K562 (cell line): Measurements from ENCODE around the gene CRIP1.

Experiments used
- GTF2E2 ChIP-seq: fragments of 200-800 bp; sonication (Bioruptor generic); IDR thresholded peaks from 2 replicates; pipeline ENCODE4 v1.6.1; 2016; ENCODE audit warnings: missing genetic modification characterization, missing compliant biosample characterization
- RFX5 ChIP-seq: IDR thresholded peaks from 2 replicates; pipeline ENCODE4 v1.6.1; 2011; ENCODE audit warnings: low read depth, mild to moderate bottlenecking, improper control_type of control experiment, low read length
- THAP7 ChIP-seq: fragments of 250-450 bp; sonication (Bioruptor Pico); IDR thresholded peaks from 2 replicates; pipeline ENCODE4 v1.5.0; 2021

- TF ChIP-seq THAP7 (CRISPR knock-in tag) (no peak), GTF2E2 (tag) (no peak), RFX5 (no peak)
Observed at GRCh38 chr14:105530285-105531087, 43.8 kb downstream of the CRIP1 start.
